ENCODE results near the gene C2.
A peak's percentile ranks its signal among the peaks of the same experiment; 100 is the strongest.

C2 gene

DNA sequence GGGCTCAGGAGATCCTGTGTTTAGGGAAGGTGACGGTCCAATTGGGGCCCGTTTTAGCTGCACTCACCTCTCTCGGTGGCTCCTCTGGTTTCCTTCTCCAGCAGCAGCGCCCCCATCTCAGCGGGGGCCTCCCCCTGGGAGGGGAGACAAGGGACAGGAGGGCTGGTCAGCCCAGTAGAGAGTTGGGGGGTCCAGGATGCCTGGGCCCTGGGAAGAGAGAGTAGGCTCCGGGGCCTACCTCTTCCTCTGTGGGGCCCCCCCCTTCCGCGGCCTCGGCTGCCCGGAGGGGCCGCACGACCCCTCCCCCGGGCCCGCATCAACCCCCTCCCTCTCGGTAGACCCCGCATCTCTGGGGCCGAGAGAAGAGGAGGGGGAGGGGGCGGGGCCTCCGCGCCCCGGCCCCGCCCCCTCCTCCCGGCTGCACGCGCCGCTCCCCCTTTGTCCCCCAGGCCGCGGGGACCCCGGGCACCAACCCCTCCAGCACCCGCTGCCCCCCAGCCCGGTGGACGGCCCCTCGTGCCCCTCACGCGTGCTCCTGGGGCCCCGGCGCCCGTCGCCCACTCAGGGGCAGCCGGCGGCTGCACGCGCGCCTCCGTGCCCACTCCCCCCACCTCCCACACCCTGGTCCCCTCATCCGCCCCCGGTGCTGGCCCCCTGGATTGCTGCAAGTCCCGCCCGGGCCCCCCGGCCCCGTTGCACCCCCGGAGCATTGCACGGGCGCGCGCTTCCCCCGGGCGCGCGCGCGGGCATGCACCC, 30.5 kb upstream of the C2 start:
- DNase-seq (ENCODE audit: low read depth in 1 of 2, low spot score in 1 of 2), result no peak
- H3K27ac ChIP-seq (replicated peaks), result peak overlapping the region; percentile 59
- peak overlapping the region; percentile 78 for H3K4me3 ChIP-seq (replicated peaks; ENCODE audit: insufficient read depth, low read length)
- TF ChIP-seq, protein P1, sequence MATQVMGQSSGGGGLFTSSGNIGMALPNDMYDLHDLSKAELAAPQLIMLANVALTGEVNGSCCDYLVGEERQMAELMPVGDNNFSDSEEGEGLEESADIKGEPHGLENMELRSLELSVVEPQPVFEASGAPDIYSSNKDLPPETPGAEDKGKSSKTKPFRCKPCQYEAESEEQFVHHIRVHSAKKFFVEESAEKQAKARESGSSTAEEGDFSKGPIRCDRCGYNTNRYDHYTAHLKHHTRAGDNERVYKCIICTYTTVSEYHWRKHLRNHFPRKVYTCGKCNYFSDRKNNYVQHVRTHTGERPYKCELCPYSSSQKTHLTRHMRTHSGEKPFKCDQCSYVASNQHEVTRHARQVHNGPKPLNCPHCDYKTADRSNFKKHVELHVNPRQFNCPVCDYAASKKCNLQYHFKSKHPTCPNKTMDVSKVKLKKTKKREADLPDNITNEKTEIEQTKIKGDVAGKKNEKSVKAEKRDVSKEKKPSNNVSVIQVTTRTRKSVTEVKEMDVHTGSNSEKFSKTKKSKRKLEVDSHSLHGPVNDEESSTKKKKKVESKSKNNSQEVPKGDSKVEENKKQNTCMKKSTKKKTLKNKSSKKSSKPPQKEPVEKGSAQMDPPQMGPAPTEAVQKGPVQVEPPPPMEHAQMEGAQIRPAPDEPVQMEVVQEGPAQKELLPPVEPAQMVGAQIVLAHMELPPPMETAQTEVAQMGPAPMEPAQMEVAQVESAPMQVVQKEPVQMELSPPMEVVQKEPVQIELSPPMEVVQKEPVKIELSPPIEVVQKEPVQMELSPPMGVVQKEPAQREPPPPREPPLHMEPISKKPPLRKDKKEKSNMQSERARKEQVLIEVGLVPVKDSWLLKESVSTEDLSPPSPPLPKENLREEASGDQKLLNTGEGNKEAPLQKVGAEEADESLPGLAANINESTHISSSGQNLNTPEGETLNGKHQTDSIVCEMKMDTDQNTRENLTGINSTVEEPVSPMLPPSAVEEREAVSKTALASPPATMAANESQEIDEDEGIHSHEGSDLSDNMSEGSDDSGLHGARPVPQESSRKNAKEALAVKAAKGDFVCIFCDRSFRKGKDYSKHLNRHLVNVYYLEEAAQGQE (IDR thresholded peaks at IDR 0.05; ENCODE audit: insufficient replicate concordance, low read depth), result no peak
- TF ChIP-seq POLR2AphosphoS5 (IDR thresholded peaks at IDR 0.05; ENCODE audit: low read depth), result no peak
- TF ChIP-seq GABPA (IDR thresholded peaks at IDR 0.05; ENCODE audit: low read depth), result no peak
- no peak for TF ChIP-seq SPI1 (IDR thresholded peaks at IDR 0.05; ENCODE audit: borderline replicate concordance, low read depth)
- TF ChIP-seq, protein P2, sequence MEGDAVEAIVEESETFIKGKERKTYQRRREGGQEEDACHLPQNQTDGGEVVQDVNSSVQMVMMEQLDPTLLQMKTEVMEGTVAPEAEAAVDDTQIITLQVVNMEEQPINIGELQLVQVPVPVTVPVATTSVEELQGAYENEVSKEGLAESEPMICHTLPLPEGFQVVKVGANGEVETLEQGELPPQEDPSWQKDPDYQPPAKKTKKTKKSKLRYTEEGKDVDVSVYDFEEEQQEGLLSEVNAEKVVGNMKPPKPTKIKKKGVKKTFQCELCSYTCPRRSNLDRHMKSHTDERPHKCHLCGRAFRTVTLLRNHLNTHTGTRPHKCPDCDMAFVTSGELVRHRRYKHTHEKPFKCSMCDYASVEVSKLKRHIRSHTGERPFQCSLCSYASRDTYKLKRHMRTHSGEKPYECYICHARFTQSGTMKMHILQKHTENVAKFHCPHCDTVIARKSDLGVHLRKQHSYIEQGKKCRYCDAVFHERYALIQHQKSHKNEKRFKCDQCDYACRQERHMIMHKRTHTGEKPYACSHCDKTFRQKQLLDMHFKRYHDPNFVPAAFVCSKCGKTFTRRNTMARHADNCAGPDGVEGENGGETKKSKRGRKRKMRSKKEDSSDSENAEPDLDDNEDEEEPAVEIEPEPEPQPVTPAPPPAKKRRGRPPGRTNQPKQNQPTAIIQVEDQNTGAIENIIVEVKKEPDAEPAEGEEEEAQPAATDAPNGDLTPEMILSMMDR (IDR thresholded peaks at IDR 0.05; ENCODE audit: insufficient read depth, low read length), result no peak
- no peaks in the 10 kb centered on the region for H3K27me3 ChIP-seq (ENCODE audit: insufficient read depth, poor library complexity, severe bottlenecking)

DNA sequence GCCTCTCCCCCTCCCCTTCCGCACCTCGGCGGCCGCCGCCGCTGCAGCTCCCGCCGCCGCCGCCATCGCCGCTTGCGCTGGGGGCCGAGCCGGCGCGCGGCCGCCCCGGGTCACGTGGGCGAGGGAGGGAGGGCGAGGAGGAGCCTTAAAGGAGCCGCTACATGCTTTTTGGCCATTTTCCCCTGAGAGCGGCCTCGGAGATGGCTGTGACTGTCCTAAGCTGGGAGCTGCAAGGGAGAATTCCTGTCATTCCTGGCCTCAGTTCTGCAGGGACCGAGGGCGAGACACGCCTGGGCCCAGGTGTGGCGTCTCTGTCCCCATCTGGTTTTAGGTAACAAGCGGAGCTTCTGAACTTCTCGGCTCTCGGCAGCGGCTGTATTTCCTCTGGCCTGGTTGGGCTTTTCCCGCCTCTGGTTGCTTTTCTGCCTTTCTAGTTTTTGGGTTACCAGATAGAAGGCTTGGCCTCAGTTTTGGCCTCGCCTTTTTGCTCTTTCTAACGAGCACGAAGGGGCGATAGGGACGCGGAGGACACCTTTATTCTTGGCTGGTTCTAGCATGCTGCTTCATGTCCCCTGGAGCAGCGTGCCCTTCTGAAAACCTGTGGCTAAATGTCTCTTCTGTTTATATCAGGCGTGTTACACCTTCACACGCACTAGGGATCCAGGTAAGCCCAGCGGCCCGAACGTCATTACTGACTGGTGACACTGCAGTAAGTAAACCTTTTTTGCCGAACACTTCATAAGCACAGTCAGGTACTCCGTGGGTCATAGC, 29.7 kb upstream of the C2 start, which contains the start of gene EHMT2:
Gene EHMT2 (minus strand): TSS at position 87 of the 771 bp plus-strand sequence. CDS start 21 bp downstream, at position 66.
- H3K27ac ChIP-seq (replicated peaks), result peak within 1 kb of the TSS; percentile 74
- H3K4me3 ChIP-seq (replicated peaks; ENCODE audit: insufficient read depth, low read length), result peak within 1 kb of the TSS; percentile 78
- TF ChIP-seq POLR2AphosphoS5 (IDR thresholded peaks at IDR 0.05; ENCODE audit: low read depth), result peak; percentile 65; the same call in 1 of the 2 replicates
- TF ChIP-seq GABPA (IDR thresholded peaks at IDR 0.05; ENCODE audit: low read depth), result no peak
- no peak for TF ChIP-seq SPI1 (IDR thresholded peaks at IDR 0.05; ENCODE audit: borderline replicate concordance, low read depth)
- TF ChIP-seq, protein P1 (IDR thresholded peaks at IDR 0.05; ENCODE audit: insufficient replicate concordance, low read depth), result peak; percentile 54
- TF ChIP-seq, protein P2 (IDR thresholded peaks at IDR 0.05; ENCODE audit: insufficient read depth, low read length), result no peak
- no peaks in the 10 kb centered on the region for H3K27me3 ChIP-seq (ENCODE audit: insufficient read depth, poor library complexity, severe bottlenecking)
- peak; percentile 70 to 85 for DNase-seq (ENCODE audit: low read depth in 1 of 2, low spot score in 1 of 2)

DNA sequence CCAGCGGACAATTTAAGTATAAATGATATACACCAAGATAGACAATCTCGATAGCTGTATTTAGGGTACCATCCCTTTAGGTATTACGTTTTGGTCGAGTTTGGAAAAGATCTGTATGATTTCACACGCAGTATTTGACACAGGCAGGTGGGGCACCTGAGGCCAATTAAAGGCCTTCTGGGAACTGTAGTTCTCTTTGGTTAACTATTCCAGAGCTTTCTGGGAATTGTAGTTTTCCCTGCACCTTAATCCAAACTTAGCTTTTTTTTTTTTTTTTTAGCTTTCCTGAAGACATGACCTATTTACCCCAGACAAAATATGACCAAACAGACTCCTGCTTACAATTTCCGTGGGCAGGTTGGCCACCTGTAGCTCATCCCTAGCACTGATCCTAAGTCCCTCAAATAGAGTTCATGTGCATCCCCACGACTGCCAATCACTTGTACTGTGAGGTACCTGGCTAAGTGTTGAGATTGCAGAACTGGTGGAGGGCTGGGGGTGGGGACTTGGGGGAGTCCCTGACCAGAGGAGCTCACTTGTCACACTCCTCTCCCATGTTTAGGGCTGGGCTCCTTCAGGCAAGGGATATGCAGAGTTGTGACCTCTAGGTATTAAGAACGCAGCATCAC, 29.0 kb upstream of the C2 start:
- no peaks in the 10 kb centered on the region for H3K27me3 ChIP-seq (ENCODE audit: insufficient read depth, poor library complexity, severe bottlenecking)
- H3K4me3 ChIP-seq (replicated peaks; ENCODE audit: insufficient read depth, low read length), result peak overlapping the region; percentile 78
- no peak for TF ChIP-seq POLR2AphosphoS5 (IDR thresholded peaks at IDR 0.05; ENCODE audit: low read depth)
- TF ChIP-seq, protein P2 (IDR thresholded peaks at IDR 0.05; ENCODE audit: insufficient read depth, low read length), result no peak
- no peak for TF ChIP-seq GABPA (IDR thresholded peaks at IDR 0.05; ENCODE audit: low read depth)
- TF ChIP-seq SPI1 (IDR thresholded peaks at IDR 0.05; ENCODE audit: borderline replicate concordance, low read depth), result no peak
- TF ChIP-seq, protein P1 (IDR thresholded peaks at IDR 0.05; ENCODE audit: insufficient replicate concordance, low read depth), result no peak
- DNase-seq (ENCODE audit: low read depth in 1 of 2, low spot score in 1 of 2), result peak in 1 of 2 experiments; percentile 36
- peak overlapping the region; percentile 74 for H3K27ac ChIP-seq (replicated peaks)
